HEK293 (cell line): ENCODE results near the gene GNMT.

Experiments
- CTCF ChIA-PET: fragments of 350-600 bp; formaldehyde crosslinking; extraction: SDS; loops from one replicate; lab custom pipeline; 2021; ENCODE audit warnings: antibody characterized with exemption; lab: Yijun Ruan, JAX
- POLR2A ChIA-PET: fragments of 300-600 bp; formaldehyde crosslinking; extraction: SDS; loops from one replicate; lab custom pipeline; 2020; ENCODE audit warnings: antibody characterized with exemption, inconsistent platforms; lab: Yijun Ruan, JAX
- H3K27ac ChIP-seq: fragments of 200-500 bp; sonication (Bioruptor generic); 2 replicates; pipeline ENCODE4 v1.5.1; 2014; ENCODE audit warnings: low read depth, low read length, control low read depth, inconsistent platforms; ENCODE audit errors: extremely low read depth
- H3K36me3 ChIP-seq, 2 experiments: fragments of 200-500 bp in 1 of 2; sonication (Bioruptor generic) in 1 of 2; 1 replicate in 1 of 2; 2 replicates in 1 of 2; pipeline ENCODE4 v1.5.1; 2014 to 2017; ENCODE audit warnings: inconsistent platforms in 2 of 2, low read length in 2 of 2; ENCODE audit not compliant: control insufficient read depth in 2 of 2, insufficient read depth in 1 of 2
- H3K4me1 ChIP-seq: fragments of 200-500 bp; sonication (Bioruptor generic); 2 replicates; pipeline ENCODE4 v1.5.1; 2014; ENCODE audit warnings: mild to moderate bottlenecking, low read length, inconsistent platforms; ENCODE audit not compliant: control insufficient read depth, insufficient read depth
- H3K4me3 ChIP-seq: 2 replicates; pipeline ENCODE4 v1.5.1; 2011; ENCODE audit warnings: low read depth, mild to moderate bottlenecking, control low read depth, low read length, moderate library complexity
- H3K9me3 ChIP-seq: fragments of 200-500 bp; sonication (Bioruptor generic); 2 replicates; pipeline ENCODE4 v1.5.1; 2014; ENCODE audit warnings: low read depth, low read length, inconsistent platforms; ENCODE audit not compliant: control insufficient read depth, insufficient read depth
- GFI1B ChIP-seq: fragments of 450-650 bp; formaldehyde crosslinking; IDR thresholded peaks from 2 replicates; pipeline ENCODE4 v1.5.1; 2016; ENCODE audit warnings: missing biosample characterization, missing genetic modification characterization
- MYNN ChIP-seq: fragments of 450-650 bp; formaldehyde crosslinking; IDR thresholded peaks from 2 replicates; pipeline ENCODE4 v1.5.1; 2016; ENCODE audit warnings: missing biosample characterization, missing genetic modification characterization, borderline replicate concordance
- MZF1 ChIP-seq: fragments of 450-650 bp; formaldehyde crosslinking; IDR thresholded peaks from 2 replicates; pipeline ENCODE4 v1.5.1; 2017; ENCODE audit warnings: missing biosample characterization, missing genetic modification characterization, borderline replicate concordance
- OSR2 ChIP-seq: fragments of 450-650 bp; formaldehyde crosslinking; IDR thresholded peaks from 2 replicates; pipeline ENCODE4 v1.5.1; 2016; ENCODE audit warnings: missing biosample characterization, missing genetic modification characterization
- PRDM10 ChIP-seq: fragments of 450-650 bp; formaldehyde crosslinking; IDR thresholded peaks from 2 replicates; pipeline ENCODE4 v1.5.1; 2016; ENCODE audit warnings: missing biosample characterization, missing genetic modification characterization
- PRDM2 ChIP-seq: fragments of 450-650 bp; formaldehyde crosslinking; IDR thresholded peaks from 2 replicates; pipeline ENCODE4 v1.5.1; 2016; ENCODE audit warnings: missing biosample characterization, missing genetic modification characterization, borderline replicate concordance
- SP3 ChIP-seq: fragments of 450-650 bp; formaldehyde crosslinking; IDR thresholded peaks from 2 replicates; pipeline ENCODE4 v1.5.1; 2016; ENCODE audit warnings: missing biosample characterization, missing genetic modification characterization
- ZNF239 ChIP-seq: fragments of 450-650 bp; formaldehyde crosslinking; IDR thresholded peaks from 2 replicates; pipeline ENCODE4 v1.5.1; 2016; ENCODE audit warnings: missing biosample characterization, missing genetic modification characterization
- ZNF248 ChIP-seq: fragments of 450-650 bp; formaldehyde crosslinking; IDR thresholded peaks from 2 replicates; pipeline ENCODE4 v1.5.1; 2017; ENCODE audit warnings: missing biosample characterization, missing genetic modification characterization
- ZNF324 ChIP-seq: fragments of 450-650 bp; formaldehyde crosslinking; IDR thresholded peaks from 2 replicates; pipeline ENCODE4 v1.5.1; 2016; ENCODE audit warnings: missing biosample characterization, missing genetic modification characterization
- ZNF354C ChIP-seq: fragments of 450-650 bp; formaldehyde crosslinking; IDR thresholded peaks from 2 replicates; pipeline ENCODE4 v1.5.1; 2016; ENCODE audit warnings: missing biosample characterization, missing genetic modification characterization, low read depth, borderline replicate concordance
- ZNF555 ChIP-seq: fragments of 450-650 bp; formaldehyde crosslinking; conservative IDR thresholded peaks from 2 replicates; pipeline ENCODE4 v1.5.1; 2017; ENCODE audit warnings: missing biosample characterization, mild to moderate bottlenecking, missing genetic modification characterization, inconsistent platforms
- ZSCAN23 ChIP-seq: fragments of 450-650 bp; formaldehyde crosslinking; IDR thresholded peaks from 2 replicates; pipeline ENCODE4 v1.5.1; 2016; ENCODE audit warnings: missing biosample characterization, missing genetic modification characterization
- TF ChIP-seq, protein P1 (sequence below): fragments of 450-650 bp; formaldehyde crosslinking; IDR thresholded peaks from 2 replicates; pipeline ENCODE4 v1.5.1; 2016; ENCODE audit warnings: missing biosample characterization, missing genetic modification characterization
- TF ChIP-seq, protein P2 (sequence below): fragments of 450-650 bp; formaldehyde crosslinking; IDR thresholded peaks from 2 replicates; pipeline ENCODE4 v1.5.1; 2017; ENCODE audit warnings: missing biosample characterization, missing genetic modification characterization

Gene GNMT

GRCh38 chr6:42937548-42938427, 22.8 kb upstream of the GNMT start:
- POLR2A ChIA-PET, result interaction anchor here (0.5 to 3.3 kb wide), 6 partner anchors 8 to 1035 kb away, joined by 3 to 16 read pairs (median 3); partner anchors contain the start of genes CNPY3 and PPP2R5D
- Histone ChIP-seq H3K36me3 (peaks cover 14 to 75% of the 10 kb centered on the region in 2 experiments; a peak in 2 of 3 replicates), H3K27ac (no peak overlapping the region), H3K4me1 (no peaks in the 10 kb centered on the region), H3K9me3 (no peaks in the 10 kb centered on the region), H3K4me3 (no peak overlapping the region)
- CTCF ChIA-PET, result no interaction called here
- TF ChIP-seq, protein P1, sequence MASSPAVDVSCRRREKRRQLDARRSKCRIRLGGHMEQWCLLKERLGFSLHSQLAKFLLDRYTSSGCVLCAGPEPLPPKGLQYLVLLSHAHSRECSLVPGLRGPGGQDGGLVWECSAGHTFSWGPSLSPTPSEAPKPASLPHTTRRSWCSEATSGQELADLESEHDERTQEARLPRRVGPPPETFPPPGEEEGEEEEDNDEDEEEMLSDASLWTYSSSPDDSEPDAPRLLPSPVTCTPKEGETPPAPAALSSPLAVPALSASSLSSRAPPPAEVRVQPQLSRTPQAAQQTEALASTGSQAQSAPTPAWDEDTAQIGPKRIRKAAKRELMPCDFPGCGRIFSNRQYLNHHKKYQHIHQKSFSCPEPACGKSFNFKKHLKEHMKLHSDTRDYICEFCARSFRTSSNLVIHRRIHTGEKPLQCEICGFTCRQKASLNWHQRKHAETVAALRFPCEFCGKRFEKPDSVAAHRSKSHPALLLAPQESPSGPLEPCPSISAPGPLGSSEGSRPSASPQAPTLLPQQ, result no peak
- TF ChIP-seq ZNF555 (tag by site-specific recombination) (no peak), GFI1B (no peak), MYNN (tag by site-specific recombination) (no peak), PRDM10 (no peak), ZNF354C (no peak), ZSCAN23 (tag by site-specific recombination) (no peak), MZF1 (tag by site-specific recombination) (no peak)

DNA sequence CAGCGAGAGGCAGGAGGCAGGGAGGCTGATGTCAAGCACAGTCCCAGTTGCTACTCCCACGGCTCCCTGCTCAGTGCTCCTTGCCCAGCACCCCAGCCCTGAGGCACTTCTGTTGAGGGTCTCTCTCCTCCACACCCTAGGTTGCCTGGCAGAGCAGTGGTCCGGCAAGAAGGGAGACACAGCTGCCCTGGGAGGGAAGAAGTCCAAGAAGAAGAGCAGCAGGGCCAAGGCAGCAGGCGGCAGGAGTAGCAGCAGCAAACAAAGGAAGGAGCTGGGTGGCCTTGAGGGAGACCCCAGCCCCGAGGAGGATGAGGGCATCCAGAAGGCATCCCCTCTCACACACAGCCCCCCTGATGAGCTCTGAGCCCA, 22.1 kb upstream of the GNMT start:
- H3K36me3 ChIP-seq, result peaks cover 17 to 70% of the 10 kb centered on the region in 2 experiments
- no peaks in the 10 kb centered on the region for H3K9me3 ChIP-seq
- CTCF ChIA-PET, result no interaction called here
- no peak overlapping the region for H3K4me3 ChIP-seq
- no peak overlapping the region for H3K27ac ChIP-seq
- TF ChIP-seq, protein P2, sequence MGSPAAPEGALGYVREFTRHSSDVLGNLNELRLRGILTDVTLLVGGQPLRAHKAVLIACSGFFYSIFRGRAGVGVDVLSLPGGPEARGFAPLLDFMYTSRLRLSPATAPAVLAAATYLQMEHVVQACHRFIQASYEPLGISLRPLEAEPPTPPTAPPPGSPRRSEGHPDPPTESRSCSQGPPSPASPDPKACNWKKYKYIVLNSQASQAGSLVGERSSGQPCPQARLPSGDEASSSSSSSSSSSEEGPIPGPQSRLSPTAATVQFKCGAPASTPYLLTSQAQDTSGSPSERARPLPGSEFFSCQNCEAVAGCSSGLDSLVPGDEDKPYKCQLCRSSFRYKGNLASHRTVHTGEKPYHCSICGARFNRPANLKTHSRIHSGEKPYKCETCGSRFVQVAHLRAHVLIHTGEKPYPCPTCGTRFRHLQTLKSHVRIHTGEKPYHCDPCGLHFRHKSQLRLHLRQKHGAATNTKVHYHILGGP (tag by site-specific recombination), result no peak
- TF ChIP-seq OSR2 (tag by site-specific recombination) (no peak), SP3 (no peak)
- POLR2A ChIA-PET, result interaction anchor here (0.6 to 3.3 kb wide), 5 partner anchors 9 to 1034 kb away, joined by 3 to 16 read pairs (median 4); partner anchors contain the start of genes CNPY3, KLHDC3, MEA1 and PPP2R5D
- no peaks in the 10 kb centered on the region for H3K4me1 ChIP-seq

DNA sequence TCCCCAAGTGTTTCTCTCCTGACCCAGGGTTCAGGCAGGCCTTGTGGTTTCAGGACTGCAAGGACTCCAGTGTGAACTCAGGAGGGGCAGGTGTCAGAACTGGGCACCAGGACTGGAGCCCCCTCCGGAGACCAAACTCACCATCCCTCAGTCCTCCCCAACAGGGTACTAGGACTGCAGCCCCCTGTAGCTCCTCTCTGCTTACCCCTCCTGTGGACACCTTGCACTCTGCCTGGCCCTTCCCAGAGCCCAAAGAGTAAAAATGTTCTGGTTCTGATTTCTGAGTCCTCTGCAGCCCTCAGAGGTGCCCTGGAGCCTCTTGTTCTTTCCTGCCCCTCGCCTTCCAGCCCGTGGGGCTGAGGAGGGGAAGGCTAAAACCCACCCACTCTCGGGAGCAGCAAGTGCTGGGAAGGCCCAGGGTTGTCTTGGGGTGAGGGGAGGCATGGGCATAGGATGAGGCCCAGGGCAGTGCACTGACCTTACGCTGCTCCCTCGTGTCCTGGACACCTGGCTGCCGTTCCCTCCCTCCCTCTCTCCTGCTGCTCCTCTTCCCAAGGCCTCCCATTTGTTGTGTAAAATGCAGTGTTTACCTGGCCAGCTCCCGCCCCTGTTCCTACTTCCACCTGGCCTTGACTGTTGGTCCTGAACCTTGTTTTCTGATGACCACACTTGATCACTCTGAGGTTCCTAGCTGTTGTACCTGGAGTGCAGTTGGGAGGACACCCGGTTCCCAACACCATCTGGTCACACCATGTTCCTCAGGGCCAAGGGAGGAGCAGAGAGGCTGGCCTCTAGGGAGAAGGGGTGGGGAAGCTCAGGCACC, 21.4 kb upstream of the GNMT start:
- ChIA-PET POLR2A (interaction anchor here (0.7 to 3.3 kb wide), 5 partner anchors 10 to 75 kb away, joined by 3 to 16 read pairs (median 4); partner anchors contain the start of genes CNPY3, KLHDC3, MEA1 and PPP2R5D), CTCF (interaction anchor here (0.7 kb wide), 1 partner anchor 25 kb away, joined by 4 read pairs; no protein-coding TSS in a partner anchor)
- peaks cover 20 to 67% of the 10 kb centered on the region in 2 experiments for H3K36me3 ChIP-seq
- no peak overlapping the region for H3K4me3 ChIP-seq
- no peak overlapping the region for H3K27ac ChIP-seq
- no peaks in the 10 kb centered on the region for H3K4me1 ChIP-seq
- no peaks in the 10 kb centered on the region for H3K9me3 ChIP-seq
- no peak for TF ChIP-seq ZNF239 (tag by site-specific recombination)
- no peak for TF ChIP-seq PRDM2 (tag by site-specific recombination)
- TF ChIP-seq ZNF324 (tag by site-specific recombination), result no peak
- no peak for TF ChIP-seq ZSCAN23 (tag by site-specific recombination)
- no peak for TF ChIP-seq ZNF248 (tag by site-specific recombination)
